HuH-7.5 (cell line): ENCODE measurements around the gene C5AR1.
A peak's percentile ranks its signal among the peaks of the same experiment; 100 is the strongest.
"Not testable (repeated sequence)": the region's sequence is repeated elsewhere in the genome, so short reads cannot be mapped to it uniquely, and the experiment has no call there.

Source experiments
- DNase-seq: peaks from one replicate; pipeline ENCODE4 v3.0.0; 2011; ENCODE audit warnings: low spot score

Gene C5AR1

DNA sequence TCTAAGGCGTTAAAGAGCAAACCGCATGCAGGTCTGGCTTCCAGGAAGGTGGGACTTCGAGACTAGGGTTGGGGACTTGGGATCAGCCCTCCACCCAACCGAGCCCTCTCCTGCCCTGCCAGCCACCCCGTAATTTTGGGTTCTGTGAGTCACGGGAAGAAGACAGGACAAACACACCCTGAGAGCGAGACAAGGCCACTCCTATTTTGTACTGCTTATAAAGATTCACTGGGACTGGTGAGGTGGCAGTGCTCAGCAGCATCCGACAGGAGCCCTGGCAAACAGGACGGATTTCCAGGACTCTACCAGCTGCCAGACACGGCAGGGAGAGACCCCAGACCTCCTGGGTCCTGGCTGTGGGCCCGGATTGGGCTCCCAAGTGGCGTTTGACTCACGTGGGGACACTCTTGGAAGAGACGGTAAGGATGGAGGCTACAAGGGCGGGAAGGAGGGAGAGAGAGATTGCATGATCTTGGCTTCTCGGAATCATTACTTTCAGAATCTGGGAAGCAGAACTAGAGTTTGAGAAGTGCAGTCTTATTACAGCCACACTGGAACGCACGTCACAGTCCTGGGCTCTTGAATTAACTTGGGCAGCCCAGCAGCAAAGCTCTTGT is 22.4 kb downstream of the C5AR1 start, which contains the start of gene C5AR2:
TSS of gene C5AR2 (plus strand) at position 245 of the 617 bp plus-strand sequence. CDS start 8,625 bp downstream, outside the sequence.
- DNase-seq = no peak

DNA sequence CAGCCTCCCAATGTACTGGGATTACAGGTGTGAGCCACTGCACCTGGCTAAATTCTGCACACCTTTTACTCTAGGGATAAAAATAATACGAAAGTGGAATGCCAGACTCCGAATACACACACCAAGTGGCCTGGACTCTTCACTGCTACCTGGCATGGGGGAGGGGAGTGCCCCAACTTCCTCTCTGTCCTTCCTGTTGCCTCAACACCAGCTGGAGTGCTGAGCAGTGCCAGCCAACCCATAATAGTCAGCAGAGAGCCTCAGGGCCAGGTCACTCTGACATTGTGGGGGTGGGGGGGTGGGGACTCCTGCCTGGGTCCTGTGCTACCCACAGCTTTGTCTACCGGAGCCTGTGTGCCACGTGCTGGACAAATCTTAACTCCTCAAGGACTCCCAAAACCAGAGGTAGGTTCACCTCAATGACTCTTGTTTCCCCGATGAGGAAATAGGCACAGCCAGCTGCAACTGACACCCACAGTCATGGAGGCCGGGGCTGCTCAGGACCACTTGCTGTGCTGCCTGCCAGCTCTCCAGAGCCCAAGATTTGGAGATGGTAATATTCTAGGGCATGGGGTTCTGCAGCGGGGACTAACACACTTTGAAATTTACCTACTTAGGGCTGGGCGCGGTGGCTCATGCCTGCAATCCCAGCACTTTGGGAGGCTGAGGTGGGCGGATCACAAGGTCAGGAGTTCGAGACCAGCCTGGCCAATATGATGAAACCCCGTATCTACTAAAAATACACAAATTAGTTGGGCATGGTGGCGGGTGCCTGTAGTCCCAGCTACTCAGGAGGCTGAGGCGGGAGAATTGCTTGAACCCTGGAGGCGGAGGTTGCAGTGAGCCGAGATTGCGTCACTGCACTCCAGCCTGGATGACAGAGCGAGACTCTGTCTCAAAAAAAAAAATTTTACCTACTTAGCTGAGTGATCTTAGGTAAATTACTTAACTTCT is 27.4 kb downstream of the C5AR1 start:
- DNase-seq = not testable (repeated sequence)

DNA sequence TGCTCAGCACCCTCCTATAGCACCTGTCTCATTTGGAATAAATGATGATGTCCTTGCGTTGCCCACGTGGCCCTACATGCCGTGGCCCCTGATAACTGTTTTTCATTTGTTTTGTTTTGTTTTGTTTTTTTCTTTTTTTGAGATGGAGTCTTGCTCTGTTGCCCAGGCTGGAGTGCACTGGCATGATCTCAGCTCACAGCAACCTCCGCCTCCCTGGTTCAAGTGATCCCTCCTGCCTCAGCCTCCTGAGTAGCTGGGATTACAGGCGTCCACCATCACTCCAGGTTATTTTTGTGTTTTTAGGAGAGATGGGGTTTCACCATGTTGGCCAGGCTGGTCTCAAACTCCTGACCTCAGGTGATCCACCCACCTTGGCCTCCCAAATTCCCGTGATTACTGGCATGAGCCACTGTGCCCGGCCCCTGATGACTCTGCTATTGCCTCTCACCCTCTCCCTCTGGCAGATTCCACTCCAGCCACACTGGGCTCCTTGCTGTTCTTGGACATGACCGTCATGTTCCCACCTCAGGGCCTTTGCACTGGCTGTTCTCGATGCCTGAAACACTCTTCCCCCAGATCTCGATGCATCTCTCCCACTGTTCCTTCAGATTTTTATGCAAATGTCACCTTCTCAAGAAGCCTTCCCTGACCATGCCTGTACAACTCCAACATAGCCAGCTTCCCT is 29.7 kb downstream of the C5AR1 start:
- DNase-seq = no peak

DNA sequence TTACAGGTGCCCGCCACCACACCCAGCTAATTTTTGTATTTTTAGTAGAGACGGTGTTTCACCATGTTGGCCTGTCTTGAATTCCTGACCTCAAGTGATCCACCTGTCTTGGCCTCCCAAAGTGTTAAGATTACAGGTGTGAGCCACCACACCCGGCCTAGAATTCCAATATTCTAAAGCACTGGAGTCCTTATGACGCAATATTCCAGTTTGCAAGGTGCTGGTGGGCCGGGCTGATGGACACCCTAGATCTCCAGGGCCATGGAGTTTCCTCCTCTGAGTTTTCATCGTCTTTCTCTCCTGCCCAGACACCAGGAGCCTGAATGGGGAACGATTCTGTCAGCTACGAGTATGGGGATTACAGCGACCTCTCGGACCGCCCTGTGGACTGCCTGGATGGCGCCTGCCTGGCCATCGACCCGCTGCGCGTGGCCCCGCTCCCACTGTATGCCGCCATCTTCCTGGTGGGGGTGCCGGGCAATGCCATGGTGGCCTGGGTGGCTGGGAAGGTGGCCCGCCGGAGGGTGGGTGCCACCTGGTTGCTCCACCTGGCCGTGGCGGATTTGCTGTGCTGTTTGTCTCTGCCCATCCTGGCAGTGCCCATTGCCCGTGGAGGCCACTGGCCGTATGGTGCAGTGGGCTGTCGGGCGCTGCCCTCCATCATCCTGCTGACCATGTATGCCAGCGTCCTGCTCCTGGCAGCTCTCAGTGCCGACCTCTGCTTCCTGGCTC is 31.0 kb downstream of the C5AR1 start:
- DNase-seq = no peak

DNA sequence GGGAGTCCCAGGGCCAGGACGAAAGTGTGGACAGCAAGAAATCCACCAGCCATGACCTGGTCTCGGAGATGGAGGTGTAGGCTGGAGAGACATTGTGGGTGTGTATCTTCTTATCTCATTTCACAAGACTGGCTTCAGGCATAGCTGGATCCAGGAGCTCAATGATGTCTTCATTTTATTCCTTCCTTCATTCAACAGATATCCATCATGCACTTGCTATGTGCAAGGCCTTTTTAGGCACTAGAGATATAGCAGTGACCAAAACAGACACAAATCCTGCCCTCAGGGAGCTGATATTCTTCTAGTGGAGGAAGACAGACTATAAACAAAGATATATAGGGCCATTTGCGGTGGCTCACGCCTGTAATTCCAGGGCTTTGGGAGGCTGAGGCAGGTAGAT is 32.1 kb downstream of the C5AR1 start:
- no peak for DNase-seq

GRCh38 chr19:47343194-47343802 is 33.6 kb downstream of the C5AR1 start:
- DNase-seq = no peak

DNA sequence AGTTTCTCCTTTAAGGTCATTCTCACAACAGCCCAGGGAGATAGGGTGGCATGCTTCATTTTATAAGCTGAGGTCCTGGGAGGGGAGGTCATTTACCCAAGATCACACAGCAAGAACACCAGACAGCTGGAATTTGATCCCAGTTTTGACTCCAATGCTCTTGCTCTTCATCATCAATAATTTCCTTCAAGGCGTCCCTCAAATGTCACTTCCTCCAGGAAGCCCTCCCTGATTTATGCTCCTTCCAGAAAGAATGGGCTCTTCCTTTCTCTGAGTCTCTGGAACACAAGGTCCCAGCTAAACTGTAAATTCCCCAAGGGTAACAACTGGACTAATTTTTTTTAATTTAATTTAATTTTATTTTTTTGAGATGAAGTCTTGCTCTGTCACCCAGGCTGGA is 34.8 kb downstream of the C5AR1 start:
- no peak for DNase-seq

GRCh38 chr19:47346024-47346423 is 36.4 kb downstream of the C5AR1 start:
- not testable (repeated sequence) for DNase-seq

- DNase-seq = peak; percentile 99
These were observed 39.4 kb downstream of the C5AR1 start, which contains the start of gene DHX34 for GRCh38 chr19:47348819-47349795. TSS of gene DHX34 (plus strand) at chr19:47349315. CDS start at chr19:47353031, 3,716 bp downstream.

DNA sequence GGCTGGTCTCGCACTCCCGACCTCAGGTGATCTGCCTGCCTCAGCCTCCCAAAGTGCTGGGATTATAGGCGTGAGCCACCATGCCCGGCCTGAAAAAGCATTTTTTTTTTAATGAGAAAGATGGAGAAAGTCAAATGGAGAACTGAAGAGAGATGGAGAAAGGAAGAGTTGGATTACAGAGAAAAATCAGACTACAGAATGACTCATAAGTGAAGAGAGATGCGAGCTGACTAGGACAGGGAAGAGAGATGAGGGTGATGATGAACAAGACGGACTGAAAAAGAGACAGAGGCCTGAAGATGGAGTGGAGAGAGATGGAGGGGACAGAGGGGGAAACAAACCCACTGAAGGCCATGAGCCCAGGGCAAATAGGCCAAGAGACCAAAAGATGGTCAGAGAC is 41.0 kb downstream of the C5AR1 start:
- DNase-seq = no peak

GRCh38 chr19:47351548-47351947 is 41.9 kb downstream of the C5AR1 start:
- DNase-seq = no peak

DNA sequence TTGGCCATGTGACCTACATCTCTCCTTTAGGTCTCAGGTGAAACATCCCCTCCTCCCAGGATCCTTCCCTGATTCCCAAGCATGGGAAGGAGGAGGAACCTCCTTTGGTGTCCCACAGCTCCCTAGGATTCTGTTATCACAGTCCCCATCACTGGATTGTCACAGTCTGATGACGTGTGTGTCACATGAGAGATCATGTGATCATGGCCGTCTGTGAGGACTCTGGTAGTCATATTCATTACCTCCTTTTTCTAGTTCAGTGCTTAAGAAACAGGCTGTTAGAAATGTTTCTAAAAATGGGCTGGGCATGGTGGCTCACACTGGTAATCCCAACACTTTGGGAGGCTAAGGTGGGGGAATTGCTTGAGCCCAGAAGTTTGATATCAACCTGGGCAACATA is 42.4 kb downstream of the C5AR1 start:
- no peak for DNase-seq

DNA sequence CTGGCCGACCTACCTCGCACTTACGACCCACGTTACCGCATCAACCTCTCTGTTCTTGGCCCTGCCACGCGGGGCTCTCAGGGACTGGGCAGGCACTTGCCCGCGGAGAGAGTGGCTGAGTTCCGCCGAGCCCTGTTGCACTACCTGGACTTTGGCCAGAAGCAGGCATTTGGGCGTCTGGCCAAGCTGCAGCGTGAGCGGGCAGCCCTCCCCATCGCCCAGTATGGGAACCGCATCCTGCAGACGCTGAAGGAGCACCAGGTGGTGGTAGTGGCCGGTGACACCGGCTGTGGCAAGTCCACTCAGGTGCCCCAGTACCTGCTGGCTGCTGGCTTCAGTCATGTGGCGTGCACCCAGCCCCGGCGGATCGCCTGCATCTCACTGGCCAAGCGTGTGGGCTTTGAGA is 43.6 kb downstream of the C5AR1 start:
- DNase-seq = no peak

- DNase-seq = no peak
These were observed 47.2 kb downstream of the C5AR1 start for GRCh38 chr19:47356900-47357299.

GRCh38 chr19:47357788-47358680 is 48.4 kb downstream of the C5AR1 start:
- DNase-seq = no peak

DNA sequence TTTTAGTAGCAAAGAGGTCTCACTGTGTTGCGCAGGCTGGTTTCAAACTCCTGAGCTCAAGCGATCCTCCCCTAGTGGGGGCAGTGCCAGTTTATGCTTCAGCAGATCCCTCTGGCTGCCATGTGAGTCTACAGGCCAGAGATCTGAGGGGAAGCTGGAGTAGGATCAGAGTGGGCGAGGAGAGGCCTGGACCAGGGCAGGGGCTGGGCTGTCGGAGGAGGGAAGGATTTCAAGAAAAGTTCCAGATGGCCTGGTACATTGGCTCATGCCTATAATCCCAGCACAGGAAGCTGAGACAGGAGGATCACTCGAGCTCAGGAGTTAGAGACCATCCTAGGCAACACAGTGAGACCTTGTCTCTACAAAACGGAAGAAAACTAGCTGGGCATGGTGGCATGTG is 49.3 kb downstream of the C5AR1 start:
- DNase-seq = no peak

DNA sequence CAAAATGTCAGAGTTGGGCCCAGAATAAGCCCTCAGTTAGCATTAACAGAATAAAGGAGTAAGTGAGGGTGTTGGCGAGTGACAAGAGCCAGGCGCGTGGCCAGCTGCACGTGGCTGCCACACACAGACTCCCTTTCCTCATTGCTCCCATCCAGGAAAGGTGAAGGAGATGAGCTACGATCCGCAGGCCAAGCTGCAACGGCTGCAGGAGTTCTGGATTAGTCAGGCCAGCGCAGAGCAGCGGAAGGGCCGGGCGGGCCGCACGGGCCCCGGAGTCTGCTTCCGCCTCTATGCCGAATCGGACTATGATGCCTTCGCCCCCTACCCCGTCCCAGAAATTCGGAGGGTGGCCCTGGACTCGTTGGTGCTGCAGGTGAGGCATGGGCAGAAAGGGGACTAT is 52.7 kb downstream of the C5AR1 start:
- no peak for DNase-seq

- DNase-seq = no peak
These were observed 54.3 kb downstream of the C5AR1 start for GRCh38 chr19:47363758-47364531.
